ENCODE results near the gene PLOD2.

Gene PLOD2

DNA sequence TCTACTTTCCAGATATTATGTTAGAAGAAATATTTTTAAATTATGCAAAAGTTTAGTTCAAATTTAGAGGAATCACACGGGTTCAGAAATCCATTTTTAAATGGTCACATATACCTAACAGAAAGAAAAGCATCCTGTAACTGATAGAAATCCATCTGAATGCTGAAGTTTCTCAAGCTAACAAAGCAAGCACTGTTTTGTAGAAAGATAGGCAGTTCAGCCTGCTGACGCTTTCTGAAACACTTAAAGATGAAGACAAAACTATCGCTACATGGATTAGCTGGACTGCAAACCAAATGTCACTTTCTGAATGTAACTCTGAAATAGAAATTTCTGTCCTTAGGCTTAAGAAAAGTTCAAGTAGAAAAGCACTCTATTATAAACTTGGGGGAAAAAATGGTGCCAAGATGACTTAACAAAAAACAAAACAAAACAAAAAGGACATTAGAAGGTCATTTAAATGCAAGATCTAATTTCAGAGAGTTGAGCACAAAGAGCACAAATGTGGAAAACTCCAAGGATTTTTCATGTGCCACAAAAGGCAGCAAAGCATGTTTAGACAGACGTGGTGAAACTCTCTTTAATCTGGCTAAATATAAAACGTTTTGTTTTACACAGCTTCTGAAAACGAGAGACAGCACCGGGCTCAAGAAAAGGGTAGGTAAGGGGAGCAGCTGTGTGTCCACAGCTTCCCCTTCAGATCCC is 1.2 kb downstream of the PLOD2 start:
- H3K4me1 ChIP-seq (ENCODE audit: control insufficient read depth, insufficient read depth, low read length, unreplicated experiment), result peaks cover 36% of the 10 kb centered on the region
- H3K27ac ChIP-seq (ENCODE audit: low read depth, low read length), result peak overlapping the region; percentile 97
- peaks cover 85% of the 10 kb centered on the region for H3K79me2 ChIP-seq (ENCODE audit: control insufficient read depth, insufficient read depth, low read length, unreplicated experiment)
- no peaks in the 10 kb centered on the region for H3K27me3 ChIP-seq (ENCODE audit: insufficient read depth, low read length)
- H3K4me3 ChIP-seq (ENCODE audit: low read depth, low read length), result peak overlapping the region; percentile 91
- peaks cover 19% of the 10 kb centered on the region; the same call in 1 of the 2 replicates for H3K36me3 ChIP-seq (ENCODE audit: insufficient read depth, low read length)
- no peak overlapping the region for H2AFZ ChIP-seq (ENCODE audit: low read length, unreplicated experiment)

DNA sequence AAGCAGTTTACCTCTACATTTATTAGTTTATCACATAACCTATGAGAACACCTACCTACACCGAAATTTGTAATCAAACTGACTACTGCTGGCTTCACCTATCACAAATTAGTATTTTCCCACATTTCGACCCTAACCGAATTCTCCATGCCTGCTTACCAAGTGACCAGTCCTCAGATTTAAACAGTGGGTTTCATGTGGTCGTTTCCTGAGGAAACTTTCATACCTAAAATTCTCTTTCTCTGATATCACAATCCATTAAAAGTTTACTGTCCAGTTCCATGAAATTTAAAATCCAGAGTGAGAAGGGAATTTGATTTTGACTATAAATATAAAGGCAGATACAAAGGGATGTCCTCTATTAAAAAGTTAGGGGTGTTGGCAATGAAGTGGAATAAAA is 1.9 kb downstream of the PLOD2 start:
- H2AFZ ChIP-seq (ENCODE audit: low read length, unreplicated experiment), result no peak overlapping the region
- peak overlapping the region; percentile 91 for H3K4me3 ChIP-seq (ENCODE audit: low read depth, low read length)
- peaks cover 19% of the 10 kb centered on the region for H3K36me3 ChIP-seq (ENCODE audit: insufficient read depth, low read length)
- H3K27me3 ChIP-seq (ENCODE audit: insufficient read depth, low read length), result no peaks in the 10 kb centered on the region
- H3K79me2 ChIP-seq (ENCODE audit: control insufficient read depth, insufficient read depth, low read length, unreplicated experiment), result peaks cover 91% of the 10 kb centered on the region
- H3K27ac ChIP-seq (ENCODE audit: low read depth, low read length), result peak overlapping the region; percentile 97
- peaks cover 33% of the 10 kb centered on the region for H3K4me1 ChIP-seq (ENCODE audit: control insufficient read depth, insufficient read depth, low read length, unreplicated experiment)

DNA sequence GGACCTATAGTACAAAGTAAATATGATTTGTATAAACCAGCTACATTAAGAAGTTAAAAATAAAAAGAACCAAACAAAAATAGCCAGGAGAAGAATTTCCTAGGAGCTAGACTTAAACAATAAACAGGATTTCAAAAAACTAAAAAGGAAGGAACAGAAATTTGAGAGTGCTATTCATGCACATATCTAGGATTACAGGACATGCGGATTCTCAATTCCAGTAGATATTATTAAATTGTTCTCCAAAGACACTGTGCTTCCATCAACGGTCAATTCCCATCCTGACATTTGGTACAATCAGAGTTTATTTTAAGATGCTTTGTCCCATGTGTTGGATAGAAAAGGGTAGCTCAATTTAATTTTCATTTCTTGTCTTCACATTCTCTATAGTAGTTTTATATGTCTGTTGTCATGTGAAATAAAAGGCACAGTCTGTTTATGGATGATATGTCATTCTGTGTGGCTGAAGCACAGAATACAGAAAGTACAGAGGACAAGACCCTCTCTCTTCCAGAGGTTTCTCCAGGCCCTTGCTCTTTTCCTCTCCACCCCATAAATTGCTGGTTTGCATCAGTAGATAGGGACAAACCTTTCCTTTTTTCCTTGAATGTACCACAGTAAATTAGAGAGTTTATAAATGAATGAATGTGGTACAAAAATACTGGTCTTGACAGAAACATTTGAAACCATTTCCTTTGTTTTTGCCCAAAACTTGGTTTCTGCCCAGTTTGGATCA is 3.5 kb downstream of the PLOD2 start:
- Histone ChIP-seq H3K4me3 (ENCODE audit: low read depth, low read length) (peak overlapping the region; percentile 91), H3K36me3 (ENCODE audit: insufficient read depth, low read length) (peaks cover 25% of the 10 kb centered on the region), H3K27me3 (ENCODE audit: insufficient read depth, low read length) (no peaks in the 10 kb centered on the region), H2AFZ (ENCODE audit: low read length, unreplicated experiment) (no peak overlapping the region), H3K79me2 (ENCODE audit: control insufficient read depth, insufficient read depth, low read length, unreplicated experiment) (peaks cover 98% of the 10 kb centered on the region), H3K27ac (ENCODE audit: low read depth, low read length) (peak overlapping the region; percentile 97), H3K4me1 (ENCODE audit: control insufficient read depth, insufficient read depth, low read length, unreplicated experiment) (peaks cover 33% of the 10 kb centered on the region)

DNA sequence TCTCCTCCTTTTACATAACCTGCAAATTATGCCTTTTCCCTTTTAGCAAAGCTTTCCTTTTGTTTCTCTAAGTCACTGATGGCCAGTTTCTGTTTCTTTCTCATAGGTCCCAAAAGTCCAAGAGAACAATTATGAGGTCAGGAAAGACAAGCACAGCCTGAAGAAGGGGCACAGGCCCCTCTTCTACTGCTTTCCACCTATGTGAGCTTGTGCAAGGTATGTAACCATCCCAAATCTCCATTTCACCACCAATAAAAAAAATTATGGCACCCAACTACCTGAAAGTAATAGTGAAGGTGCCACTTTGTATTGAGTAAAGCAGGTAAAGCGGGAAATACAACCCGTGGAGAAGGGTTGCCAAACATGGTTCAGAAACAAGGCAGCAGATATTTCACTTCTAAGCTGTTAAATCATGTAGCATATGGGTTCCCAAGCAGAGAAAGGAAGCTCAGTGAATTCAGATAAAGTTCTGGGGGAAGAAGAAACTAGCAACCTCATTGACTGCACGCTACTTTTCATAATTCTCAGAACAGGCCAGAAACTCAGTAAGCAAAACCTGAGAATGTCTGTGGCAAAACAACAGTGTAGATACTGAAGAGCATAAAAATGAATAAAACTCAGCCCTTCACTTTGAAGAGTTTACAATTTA is 4.2 kb downstream of the PLOD2 start:
- Histone ChIP-seq H3K4me3 (ENCODE audit: low read depth, low read length) (peak overlapping the region; percentile 91), H3K36me3 (ENCODE audit: insufficient read depth, low read length) (peaks cover 28% of the 10 kb centered on the region), H3K27me3 (ENCODE audit: insufficient read depth, low read length) (no peaks in the 10 kb centered on the region), H2AFZ (ENCODE audit: low read length, unreplicated experiment) (no peak overlapping the region), H3K4me1 (ENCODE audit: control insufficient read depth, insufficient read depth, low read length, unreplicated experiment) (peaks cover 29% of the 10 kb centered on the region), H3K27ac (ENCODE audit: low read depth, low read length) (peak overlapping the region; percentile 97), H3K79me2 (ENCODE audit: control insufficient read depth, insufficient read depth, low read length, unreplicated experiment) (peaks cover 98% of the 10 kb centered on the region)

DNA sequence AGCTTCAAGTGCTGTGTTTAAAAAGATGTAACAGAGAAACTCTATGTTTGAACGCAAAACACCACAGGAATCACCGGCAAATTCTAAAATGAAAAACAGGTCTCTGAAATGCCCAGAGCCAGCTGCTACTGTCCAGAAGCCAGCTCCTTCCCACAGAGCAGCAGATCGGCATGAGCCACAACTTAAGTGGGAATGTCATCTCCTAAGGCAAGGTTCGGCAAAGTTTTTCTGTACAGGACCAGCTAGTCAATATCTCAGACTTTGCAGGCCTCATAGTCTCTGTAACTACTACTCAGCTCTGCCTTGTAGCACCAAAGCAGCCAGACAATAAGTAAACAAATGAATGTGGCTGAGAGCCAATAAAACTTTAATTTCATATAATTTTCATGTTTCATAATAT is 4.9 kb downstream of the PLOD2 start:
- H3K79me2 ChIP-seq (ENCODE audit: control insufficient read depth, insufficient read depth, low read length, unreplicated experiment), result peaks cover 97% of the 10 kb centered on the region
- H3K36me3 ChIP-seq (ENCODE audit: insufficient read depth, low read length), result peaks cover 35% of the 10 kb centered on the region
- H3K27me3 ChIP-seq (ENCODE audit: insufficient read depth, low read length), result no peaks in the 10 kb centered on the region
- peaks cover 29% of the 10 kb centered on the region for H3K4me1 ChIP-seq (ENCODE audit: control insufficient read depth, insufficient read depth, low read length, unreplicated experiment)
- peak overlapping the region; percentile 33 for H3K27ac ChIP-seq (ENCODE audit: low read depth, low read length)
- no peak overlapping the region for H2AFZ ChIP-seq (ENCODE audit: low read length, unreplicated experiment)
- peak overlapping the region; percentile 91 for H3K4me3 ChIP-seq (ENCODE audit: low read depth, low read length)

DNA sequence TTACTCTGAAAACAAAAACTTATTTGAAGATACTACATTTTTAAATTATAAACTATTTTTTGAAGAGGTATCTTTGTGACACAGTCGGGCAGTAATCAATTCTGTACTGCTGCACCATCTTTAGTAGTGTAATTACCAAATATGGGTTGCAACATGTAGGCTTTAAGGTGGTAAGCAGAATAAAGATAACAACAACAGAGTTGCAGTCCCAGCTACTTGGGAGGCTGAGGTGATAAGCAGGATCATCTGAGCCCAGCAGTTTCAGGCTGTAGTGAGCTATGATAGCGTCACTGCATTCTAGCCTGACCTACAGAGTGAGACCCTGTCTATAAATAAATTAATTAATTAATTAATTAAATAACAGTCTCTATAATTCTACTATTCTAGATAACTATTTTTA is 6.0 kb downstream of the PLOD2 start:
- H3K36me3 ChIP-seq (ENCODE audit: insufficient read depth, low read length), result peaks cover 36% of the 10 kb centered on the region
- peaks cover 97% of the 10 kb centered on the region for H3K79me2 ChIP-seq (ENCODE audit: control insufficient read depth, insufficient read depth, low read length, unreplicated experiment)
- H3K4me1 ChIP-seq (ENCODE audit: control insufficient read depth, insufficient read depth, low read length, unreplicated experiment), result peaks cover 34% of the 10 kb centered on the region
- no peak overlapping the region for H2AFZ ChIP-seq (ENCODE audit: low read length, unreplicated experiment)
- H3K4me3 ChIP-seq (ENCODE audit: low read depth, low read length), result no peak overlapping the region
- H3K27ac ChIP-seq (ENCODE audit: low read depth, low read length), result no peak overlapping the region
- H3K27me3 ChIP-seq (ENCODE audit: insufficient read depth, low read length), result no peaks in the 10 kb centered on the region

DNA sequence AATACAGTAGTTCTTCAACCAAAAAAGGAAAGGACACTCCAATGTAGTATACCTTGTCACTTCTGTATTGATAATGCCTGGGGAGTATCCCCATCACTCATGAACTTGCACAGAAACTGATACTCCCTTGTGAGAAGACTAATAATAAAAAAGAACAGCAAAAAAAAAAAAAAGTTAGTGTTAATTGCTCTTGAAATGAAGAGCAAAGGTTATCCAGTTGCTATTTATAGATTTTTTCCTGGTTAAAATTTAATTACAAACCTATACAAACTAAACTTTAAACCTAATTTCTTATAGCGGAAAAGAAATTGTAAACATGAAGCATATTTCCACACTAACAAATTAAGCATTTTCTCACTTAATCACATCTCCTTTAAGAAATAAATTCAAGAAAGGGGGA is 6.7 kb downstream of the PLOD2 start:
- Histone ChIP-seq H3K4me3 (ENCODE audit: low read depth, low read length) (no peak overlapping the region; the same call in 1 of the 2 replicates), H2AFZ (ENCODE audit: low read length, unreplicated experiment) (no peak overlapping the region), H3K27me3 (ENCODE audit: insufficient read depth, low read length) (no peaks in the 10 kb centered on the region), H3K36me3 (ENCODE audit: insufficient read depth, low read length) (peaks cover 32% of the 10 kb centered on the region), H3K27ac (ENCODE audit: low read depth, low read length) (no peak overlapping the region), H3K4me1 (ENCODE audit: control insufficient read depth, insufficient read depth, low read length, unreplicated experiment) (peaks cover 39% of the 10 kb centered on the region), H3K79me2 (ENCODE audit: control insufficient read depth, insufficient read depth, low read length, unreplicated experiment) (peaks cover 97% of the 10 kb centered on the region)

DNA sequence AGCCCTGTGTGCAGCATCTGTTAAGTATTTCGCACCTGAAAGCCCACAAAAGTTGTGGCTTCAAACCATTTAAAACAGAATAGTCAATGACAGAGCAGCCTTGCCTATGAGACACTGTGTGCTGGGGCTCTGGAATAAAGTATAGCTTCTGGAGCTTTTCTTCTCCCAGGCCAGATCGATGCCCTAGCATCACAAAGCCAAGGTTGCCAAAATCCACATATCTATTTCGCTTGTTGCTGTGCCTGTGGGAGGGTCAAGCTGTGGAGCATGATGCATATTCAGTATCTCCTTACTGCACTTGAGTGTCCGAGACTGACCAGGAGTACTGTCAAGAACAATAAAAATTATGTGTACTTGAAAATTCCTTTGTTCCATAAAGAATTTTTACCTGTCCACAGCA is 7.6 kb downstream of the PLOD2 start:
- Histone ChIP-seq H3K4me3 (ENCODE audit: low read depth, low read length) (no peak overlapping the region), H2AFZ (ENCODE audit: low read length, unreplicated experiment) (no peak overlapping the region), H3K27ac (ENCODE audit: low read depth, low read length) (no peak overlapping the region), H3K4me1 (ENCODE audit: control insufficient read depth, insufficient read depth, low read length, unreplicated experiment) (peaks cover 46% of the 10 kb centered on the region), H3K79me2 (ENCODE audit: control insufficient read depth, insufficient read depth, low read length, unreplicated experiment) (peaks cover 97% of the 10 kb centered on the region), H3K27me3 (ENCODE audit: insufficient read depth, low read length) (no peaks in the 10 kb centered on the region), H3K36me3 (ENCODE audit: insufficient read depth, low read length) (peaks cover 26% of the 10 kb centered on the region)

DNA sequence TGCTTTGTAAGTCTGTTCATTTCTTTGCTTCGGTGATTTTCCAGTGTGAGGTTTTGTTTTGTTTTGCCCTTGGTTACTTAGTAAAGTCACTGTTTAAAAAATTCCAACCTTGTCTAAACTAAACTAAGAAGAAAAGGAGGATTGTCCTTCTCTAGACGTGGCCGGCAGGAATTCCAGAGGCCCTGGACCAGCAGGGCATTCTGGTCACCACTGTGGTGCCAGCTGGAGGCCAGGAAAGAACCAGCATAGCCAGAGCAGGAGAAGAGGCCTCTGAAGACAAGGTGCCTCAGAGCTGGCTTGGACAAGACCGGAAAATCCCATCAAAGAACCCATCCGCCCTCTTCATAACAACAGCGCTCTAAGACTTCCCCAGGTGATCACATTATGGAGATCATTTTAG is 8.2 kb downstream of the PLOD2 start:
- H3K4me1 ChIP-seq (ENCODE audit: control insufficient read depth, insufficient read depth, low read length, unreplicated experiment), result peaks cover 52% of the 10 kb centered on the region
- no peak overlapping the region for H2AFZ ChIP-seq (ENCODE audit: low read length, unreplicated experiment)
- peaks cover 96% of the 10 kb centered on the region for H3K79me2 ChIP-seq (ENCODE audit: control insufficient read depth, insufficient read depth, low read length, unreplicated experiment)
- no peak overlapping the region for H3K4me3 ChIP-seq (ENCODE audit: low read depth, low read length)
- no peaks in the 10 kb centered on the region for H3K27me3 ChIP-seq (ENCODE audit: insufficient read depth, low read length)
- no peak overlapping the region for H3K27ac ChIP-seq (ENCODE audit: low read depth, low read length)
- H3K36me3 ChIP-seq (ENCODE audit: insufficient read depth, low read length), result peaks cover 23% of the 10 kb centered on the region

DNA sequence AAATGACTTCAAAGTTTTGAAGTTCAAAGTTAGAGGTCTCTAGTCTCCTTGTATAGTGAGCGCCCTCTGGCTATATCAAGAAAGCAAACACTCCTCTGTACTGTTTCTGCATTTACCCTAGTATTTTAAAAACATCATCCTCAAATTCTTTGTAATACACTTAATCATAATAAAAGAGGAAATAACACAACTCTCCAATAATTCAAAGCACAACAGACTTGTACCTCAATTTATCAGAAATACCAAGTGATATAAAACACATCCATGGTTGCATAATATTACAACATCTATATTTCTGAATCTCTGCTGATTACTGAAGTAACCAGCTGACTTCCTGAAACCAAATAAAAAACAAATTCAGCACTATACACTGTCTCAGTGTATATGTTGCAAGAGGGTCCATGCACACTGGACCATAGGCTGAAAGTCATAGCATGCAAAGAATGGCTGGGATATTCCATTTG is 12.5 kb downstream of the PLOD2 start:
- Histone ChIP-seq H3K27me3 (ENCODE audit: insufficient read depth, low read length) (no peaks in the 10 kb centered on the region), H3K36me3 (ENCODE audit: insufficient read depth, low read length) (peaks cover 26% of the 10 kb centered on the region), H3K79me2 (ENCODE audit: control insufficient read depth, insufficient read depth, low read length, unreplicated experiment) (peaks cover 98% of the 10 kb centered on the region), H3K4me1 (ENCODE audit: control insufficient read depth, insufficient read depth, low read length, unreplicated experiment) (peaks cover 70% of the 10 kb centered on the region), H3K27ac (ENCODE audit: low read depth, low read length) (peak overlapping the region; percentile 44), H2AFZ (ENCODE audit: low read length, unreplicated experiment) (no peak overlapping the region), H3K4me3 (ENCODE audit: low read depth, low read length) (0 out of 2 replicates have a peak overlapping the region, but pooled peaks have one; percentile 13)

Data from ACC112 (cell line).